GM10266 (cell line): ENCODE measurements around the gene TCF12.

Experiments used
- DNase-seq: peaks from one replicate; pipeline ENCODE4 v3.0.0; 2012; ENCODE audit errors: extremely low spot score
- CTCF ChIP-seq: IDR thresholded peaks from 2 replicates; pipeline ENCODE4 v1.5.1; 2012; ENCODE audit warnings: mild to moderate bottlenecking, low read depth; ENCODE audit not compliant: control insufficient read depth, insufficient read depth; ENCODE audit errors: missing control alignments

Gene TCF12

GRCh38 chr15:57314221-57314620, 395.8 kb downstream of the TCF12 start:
- DNase-seq: no peak
- no peak for TF ChIP-seq CTCF

- no peak for TF ChIP-seq CTCF
- DNase-seq: no peak
These were observed 398.0 kb downstream of the TCF12 start for GRCh38 chr15:57316451-57316850.

GRCh38 chr15:57319226-57319918, 400.9 kb downstream of the TCF12 start:
- DNase-seq: no peak
- no peak for TF ChIP-seq CTCF

GRCh38 chr15:57319919-57320560, 401.6 kb downstream of the TCF12 start:
- no peak for DNase-seq
- no peak for TF ChIP-seq CTCF

GRCh38 chr15:57320631-57321220, 402.3 kb downstream of the TCF12 start:
- no peak for DNase-seq

GRCh38 chr15:57321485-57321884, 403.0 kb downstream of the TCF12 start:
- no peak for TF ChIP-seq CTCF
- DNase-seq: no peak

More at GRCh38 chr15:57320631-57321220, 402.3 kb downstream of the TCF12 start:
- TF ChIP-seq CTCF: no peak
